ENCODE data around the gene TCP1.
"Not testable (repeated sequence)": the region's sequence is repeated elsewhere in the genome, so short reads cannot be mapped to it uniquely, and the experiment has no call there.

TCP1 gene

DNA sequence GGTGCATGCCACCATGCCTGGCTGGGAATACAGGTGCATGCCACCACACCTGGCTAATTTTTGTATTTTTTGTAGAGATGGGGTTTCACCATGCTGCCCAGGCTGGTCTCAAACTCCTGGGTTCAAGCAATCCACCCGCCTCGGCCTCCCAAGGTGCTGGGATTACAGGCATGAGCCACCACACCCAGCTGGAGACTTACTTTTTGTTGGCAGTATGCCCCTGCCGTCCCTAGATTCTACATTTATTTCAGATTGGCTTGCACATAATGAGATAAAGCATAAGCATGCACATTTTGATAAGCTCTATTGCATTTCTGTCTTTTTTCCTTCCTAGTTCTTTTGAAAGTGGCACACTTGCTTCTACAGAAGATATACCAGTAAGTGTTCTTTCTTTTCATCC, 27.4 kb upstream of the TCP1 start:
- FAIRE-seq = not testable (repeated sequence)

DNA sequence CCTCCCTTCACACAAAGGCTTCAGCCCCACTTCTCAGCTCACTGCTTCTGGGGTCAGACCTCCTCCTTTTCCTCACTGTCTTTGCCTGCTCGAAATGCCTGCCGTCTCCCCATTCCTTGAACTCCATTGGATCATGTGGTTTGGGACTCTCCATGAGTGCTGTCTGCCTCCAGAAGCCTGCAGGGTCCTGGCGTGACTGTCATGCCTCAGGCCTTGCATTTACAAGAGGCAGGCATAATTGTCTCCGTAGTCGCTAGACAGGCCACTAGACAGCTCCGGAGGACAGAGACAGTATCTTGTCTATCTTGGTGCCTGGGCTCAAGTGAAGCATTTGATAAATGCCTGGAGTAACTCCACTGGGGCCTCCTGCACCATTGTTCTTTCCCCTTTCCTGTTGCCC, 26.0 kb upstream of the TCP1 start:
- FAIRE-seq = no peak

DNA sequence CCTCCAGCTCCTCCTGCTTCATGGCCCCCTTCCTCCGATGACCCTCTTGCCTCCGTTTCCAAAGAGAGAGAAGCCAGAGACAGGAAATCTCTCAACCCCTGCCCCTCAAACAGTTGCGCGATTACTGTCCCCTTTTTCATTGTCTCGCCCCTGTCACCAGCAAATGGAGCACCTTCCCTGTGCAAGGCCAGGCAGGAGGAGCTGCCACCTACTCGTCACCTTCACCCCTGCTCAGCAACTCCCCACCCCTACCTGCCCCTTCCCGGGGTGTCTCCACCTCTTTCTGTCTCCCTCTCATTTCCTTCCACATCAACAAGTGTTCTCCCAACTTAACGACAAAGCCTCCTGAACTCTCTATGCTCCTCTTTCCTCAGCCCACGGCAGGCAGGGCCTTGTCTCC, 24.4 kb upstream of the TCP1 start:
- no peak for FAIRE-seq

GRCh38 chr6:159809149-159809548, 19.7 kb upstream of the TCP1 start:
- FAIRE-seq = no peak

DNA sequence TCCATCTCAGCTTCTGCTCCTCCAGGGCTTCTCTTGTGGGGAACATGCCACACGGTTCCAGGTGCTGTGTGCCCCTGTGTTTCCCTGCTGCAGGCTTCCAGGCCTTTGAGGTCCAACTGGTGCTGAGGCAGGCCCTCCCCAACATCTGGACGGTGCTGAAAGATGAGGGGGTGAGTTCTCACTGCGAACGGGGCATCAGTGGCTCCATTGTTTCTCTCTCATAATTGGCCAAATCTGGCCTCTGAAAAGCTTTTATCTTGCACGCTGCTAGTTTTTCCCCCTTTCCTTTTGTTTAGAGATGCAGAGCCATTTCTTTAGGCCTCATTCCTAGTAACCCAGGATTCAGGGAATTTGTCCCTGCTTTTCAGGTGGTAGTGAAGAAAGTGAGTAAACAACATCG, 19.2 kb upstream of the TCP1 start:
- no peak for FAIRE-seq

DNA sequence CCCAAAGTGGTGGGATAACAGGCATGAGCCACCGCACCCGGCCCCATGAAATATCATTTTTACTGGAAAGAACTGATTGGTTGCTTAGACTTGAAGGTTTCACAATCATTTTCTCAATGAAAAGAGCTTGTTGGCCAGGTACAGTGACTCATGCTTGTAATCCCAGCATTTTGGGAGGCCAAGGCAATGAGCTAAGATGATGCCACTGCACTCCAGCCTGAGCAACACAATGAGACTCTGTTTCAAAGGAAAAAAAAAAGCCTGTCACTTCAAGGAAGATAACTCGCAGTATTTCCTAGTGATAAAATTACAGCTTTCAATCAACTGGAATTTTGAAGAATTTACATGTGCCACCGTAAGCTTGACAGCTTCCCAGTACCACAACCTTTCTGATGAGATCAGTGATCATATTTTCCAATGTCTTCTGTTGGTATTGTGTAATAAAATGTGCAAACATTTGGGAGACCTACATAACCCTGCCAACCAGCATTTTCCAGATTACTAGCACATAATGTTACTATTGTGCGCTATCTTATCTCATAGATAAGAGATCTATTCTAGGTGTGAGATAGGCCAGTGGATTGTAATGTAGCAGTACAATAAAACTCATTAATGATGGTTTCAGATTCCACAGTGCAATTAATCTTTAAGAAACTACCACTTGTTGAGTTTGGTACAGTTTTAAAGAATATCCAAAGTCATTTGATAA, 17.9 kb upstream of the TCP1 start:
- no peak for FAIRE-seq

- FAIRE-seq = no peak
These were observed 16.6 kb upstream of the TCP1 start for GRCh38 chr6:159806021-159806458.

DNA sequence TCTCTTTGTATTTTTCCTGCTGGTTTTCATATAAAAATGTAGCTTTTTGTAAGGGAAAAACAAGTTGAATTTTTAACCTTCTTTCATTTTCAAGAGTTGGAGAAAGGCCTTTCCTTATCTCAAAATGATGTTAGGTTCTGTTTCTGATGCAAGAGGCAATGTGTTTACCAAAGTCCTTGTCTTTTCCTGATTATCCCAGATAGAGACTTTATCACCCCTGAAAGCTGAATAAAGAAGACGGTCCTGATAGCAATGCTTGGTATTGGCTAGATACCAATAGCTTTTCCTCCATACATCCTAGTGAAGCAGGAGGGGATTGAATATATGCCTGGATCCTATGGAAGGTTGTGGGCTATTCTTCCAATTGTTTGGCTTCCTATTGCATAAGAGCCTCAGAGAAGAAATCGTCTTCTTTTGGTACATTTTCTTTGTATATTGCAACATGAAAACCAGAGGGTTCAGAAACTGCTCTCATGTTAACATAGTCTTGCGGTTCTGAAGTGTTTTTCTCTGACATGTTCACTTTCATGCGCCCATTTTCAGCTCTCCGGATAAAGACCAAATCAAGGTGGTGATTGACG, 16.1 kb upstream of the TCP1 start:
- no peak for FAIRE-seq

DNA sequence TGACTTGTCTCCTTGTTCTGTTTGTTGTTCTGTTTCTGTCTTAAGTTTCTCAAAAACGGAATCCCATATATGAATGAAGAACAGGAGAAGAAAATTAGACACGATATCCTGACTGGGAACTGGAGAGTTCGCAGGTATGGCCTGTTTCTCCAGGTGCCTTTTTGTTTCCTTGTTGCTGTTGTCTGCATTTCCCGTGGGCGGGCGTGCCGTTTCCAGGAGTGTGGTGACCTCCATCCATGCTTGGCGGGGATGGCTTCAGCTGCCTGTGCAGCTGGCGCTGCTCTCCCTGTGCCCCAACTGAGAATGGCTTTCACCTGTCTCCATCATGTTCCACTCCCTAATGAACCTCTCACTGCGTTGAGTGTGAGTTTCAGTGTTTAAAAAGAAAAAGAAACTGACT, 15.1 kb upstream of the TCP1 start:
- no peak for FAIRE-seq

DNA sequence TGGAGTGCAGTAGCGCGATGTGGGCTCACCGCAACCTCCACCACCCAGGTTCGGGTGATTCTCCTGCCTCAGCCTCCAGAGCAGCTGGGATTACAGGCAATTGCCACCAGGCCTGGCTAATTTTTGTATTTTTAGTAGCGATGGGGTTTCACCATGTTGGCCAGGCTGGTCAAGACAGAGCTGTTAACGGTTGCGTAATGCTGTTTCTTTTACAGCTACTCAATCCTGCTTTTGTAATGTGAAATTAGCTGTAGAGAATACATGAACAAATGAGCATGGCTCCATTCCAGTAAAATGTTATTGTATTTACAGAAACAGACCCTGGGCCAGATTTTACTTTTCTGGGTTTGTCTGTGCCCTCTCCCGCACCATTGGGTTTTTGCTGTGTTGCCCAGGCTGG, 12.5 kb upstream of the TCP1 start:
- no peak for FAIRE-seq

- FAIRE-seq = no peak
These were observed 10.9 kb upstream of the TCP1 start, which contains the start of gene PNLDC1 for GRCh38 chr6:159800141-159800865. Gene PNLDC1 (plus strand): TSS chr6:159800276. CDS start chr6:159800308, 32 bp downstream.

GRCh38 chr6:159797554-159797953, 8.2 kb upstream of the TCP1 start:
- FAIRE-seq = no peak

DNA sequence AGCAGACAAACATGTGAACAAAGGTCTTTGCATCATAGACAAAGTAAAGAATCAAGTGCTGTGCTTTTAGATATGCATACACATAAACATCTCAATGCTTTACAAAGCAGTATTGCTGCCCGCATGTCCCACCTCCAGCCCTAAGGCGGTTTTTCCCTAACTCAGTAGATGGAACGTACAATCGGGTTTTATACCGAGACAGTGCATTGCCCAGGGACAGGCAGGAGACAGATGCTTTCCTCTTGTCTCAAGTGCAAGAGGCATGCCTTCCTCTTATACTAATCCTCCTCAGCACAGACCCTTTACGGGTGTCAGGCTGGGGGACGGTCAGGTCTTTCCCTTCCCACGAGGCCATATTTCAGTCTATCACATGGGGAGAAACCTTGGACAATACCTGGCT, 5.6 kb upstream of the TCP1 start:
- not testable (repeated sequence) for FAIRE-seq

DNA sequence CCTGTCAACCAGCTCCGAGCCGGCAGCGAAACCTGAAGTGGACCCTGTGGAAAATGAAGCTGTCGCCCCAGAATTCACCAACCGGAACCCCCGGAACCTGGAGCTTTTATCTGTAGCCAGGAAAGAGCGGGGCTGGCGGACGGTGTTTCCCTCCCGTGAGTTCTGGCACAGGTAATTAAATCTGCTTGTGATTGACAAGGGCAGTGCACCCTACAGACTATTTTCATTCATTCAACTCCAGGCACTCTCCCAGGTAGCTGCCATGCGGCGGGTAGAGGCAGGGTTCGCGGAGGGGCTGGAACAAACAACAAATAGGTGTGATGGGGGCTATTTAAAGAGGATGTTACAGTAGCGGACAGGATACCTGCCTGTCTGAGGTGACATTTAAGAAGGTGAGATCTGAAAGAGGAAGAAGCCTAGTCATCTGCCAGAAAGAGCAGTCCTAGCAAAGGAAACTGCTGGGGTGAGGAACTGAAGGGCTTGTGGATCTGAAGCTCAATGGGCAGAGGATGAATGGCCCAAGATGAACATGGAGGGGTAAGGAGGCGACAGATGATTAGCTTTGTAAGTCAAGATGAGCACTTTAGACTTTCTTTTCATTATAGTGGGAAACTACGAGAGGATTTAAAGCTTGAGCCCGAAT, 1.7 kb upstream of the TCP1 start:
- no peak for FAIRE-seq

DNA sequence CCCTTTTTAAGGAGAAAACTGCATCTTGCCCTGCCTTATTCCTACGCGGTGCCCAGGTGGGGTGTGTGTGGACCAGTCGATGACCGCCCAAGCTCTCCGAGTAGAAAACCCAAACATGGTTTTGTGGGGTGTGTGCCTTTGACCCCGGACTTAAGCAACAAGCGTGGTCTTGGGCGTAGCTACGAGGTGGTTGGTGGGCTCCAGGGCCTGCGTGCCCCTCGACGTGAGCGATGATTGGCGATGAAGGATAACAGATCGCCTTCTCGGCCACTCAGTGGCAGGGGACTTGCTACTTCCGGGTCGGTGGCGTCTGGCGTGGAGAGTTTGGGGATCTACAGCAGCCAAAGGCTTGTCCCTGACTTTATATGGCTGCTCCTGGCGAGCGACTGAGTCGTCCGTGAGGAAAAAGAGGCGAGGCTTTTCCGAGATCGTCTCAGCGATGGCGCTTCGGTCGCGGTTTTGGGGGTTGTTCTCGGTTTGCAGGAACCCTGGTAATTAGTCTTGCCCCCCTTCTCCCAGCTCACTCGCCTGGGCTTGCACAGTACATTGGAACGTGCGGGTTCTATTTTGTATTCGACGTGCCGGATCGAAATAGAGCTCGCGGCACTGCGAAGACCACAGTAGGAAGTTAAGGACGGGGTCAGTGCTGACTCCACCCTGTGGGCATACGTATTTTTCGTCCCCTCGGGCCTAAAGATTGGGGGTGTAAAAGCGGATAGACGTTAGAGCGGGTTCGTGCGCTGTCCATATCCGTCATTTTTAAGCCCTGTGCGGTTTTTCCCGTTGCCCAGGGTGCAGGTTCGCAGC, 950 bp upstream of the TCP1 start, which contains the start of gene MRPL18:
Gene MRPL18, plus strand, starts transcription at position 319 of the 807 bp plus-strand sequence. Its CDS starts 121 bp downstream, at position 440.
- FAIRE-seq = peak; percentile 28

DNA sequence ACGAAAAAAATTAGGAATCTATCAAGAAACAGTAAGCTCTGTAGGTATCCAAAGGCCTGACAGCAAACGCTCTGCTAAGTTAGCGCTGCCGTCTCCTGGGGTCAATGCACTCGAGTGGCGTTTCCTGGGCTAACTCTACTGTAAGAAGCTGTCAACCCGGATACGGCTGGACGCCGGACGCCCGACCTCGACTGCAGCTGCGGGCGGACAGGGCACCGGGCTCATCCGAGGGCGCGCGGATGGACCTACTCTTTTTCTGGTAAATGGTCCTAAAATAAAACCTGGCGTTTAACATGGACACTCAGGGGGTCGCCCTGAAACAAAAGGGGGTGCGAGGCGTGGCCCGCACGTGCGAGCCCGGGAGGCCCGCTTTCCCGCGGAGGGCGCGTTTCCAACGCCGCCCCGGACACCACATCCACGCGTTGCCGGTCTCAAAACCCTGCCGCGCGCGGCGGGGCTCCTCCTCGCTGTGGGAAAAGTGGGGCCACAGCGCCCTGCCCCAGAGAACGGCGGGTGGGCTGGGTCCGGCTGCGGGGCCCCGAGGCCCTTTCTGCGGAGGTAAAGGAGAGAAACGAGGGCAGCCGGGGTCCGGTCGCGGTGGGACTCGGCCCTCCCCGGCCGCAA, 537 bp downstream of the TCP1 start:
- no peak for FAIRE-seq

DNA sequence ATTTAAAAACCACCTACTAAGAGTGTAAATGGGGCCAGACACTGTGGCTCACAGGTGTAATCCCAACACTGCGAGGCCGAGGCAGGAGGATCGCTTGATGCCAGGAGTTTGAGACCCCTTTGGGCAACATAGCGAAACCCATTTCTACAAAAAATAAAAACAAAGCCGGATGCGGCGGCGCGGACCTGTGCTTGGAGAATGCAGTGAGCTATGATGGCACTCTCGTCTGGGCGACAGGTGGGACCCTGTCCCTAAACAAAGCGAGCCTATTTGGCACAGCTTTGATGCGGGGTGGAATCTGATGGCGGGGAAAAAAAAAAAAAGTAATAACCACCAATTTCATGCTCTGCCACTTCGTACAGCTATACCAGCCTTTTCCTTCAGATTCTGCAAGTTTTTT, 1.1 kb downstream of the TCP1 start:
- no peak for FAIRE-seq

DNA sequence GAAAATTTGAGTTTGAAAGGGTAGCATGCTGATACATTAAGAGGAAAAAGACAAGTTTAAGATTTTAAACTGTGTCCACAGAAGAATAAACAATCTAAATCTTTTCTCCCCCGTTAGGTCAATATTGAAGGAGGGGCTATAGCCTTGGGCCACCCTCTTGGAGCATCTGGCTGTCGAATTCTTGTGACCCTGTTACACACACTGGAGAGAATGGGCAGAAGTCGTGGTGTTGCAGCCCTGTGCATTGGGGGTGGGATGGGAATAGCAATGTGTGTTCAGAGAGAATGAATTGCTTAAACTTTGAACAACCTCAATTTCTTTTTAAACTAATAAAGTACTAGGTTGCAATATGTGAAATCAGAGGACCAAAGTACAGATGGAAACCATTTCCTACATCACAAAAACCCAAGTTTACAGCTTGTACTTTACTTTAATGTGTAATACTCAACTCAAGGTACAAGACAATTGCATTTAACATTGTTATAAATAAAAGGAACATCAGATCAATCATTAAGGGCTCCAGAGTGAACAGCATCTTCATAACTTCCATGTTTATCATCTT, 10.8 kb downstream of the TCP1 start:
- no peak for FAIRE-seq

DNA sequence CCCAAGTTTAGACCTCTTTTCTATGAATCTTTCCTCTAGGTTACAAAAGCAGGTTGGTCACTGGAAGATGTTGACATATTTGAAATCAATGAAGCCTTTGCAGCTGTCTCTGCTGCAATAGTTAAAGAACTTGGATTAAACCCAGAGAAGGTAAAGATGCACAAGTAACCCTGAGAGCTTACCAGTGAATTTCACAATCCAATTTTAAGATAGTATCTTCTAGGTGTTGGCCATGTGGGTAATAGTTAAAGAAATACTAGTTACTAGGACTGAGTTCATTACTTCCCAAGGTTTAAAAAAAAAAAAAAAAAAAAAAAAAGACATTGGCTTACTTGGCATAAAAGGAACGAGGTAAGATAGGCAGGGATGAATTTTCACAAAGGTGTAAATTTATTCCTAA, 11.3 kb downstream of the TCP1 start:
- no peak for FAIRE-seq

DNA sequence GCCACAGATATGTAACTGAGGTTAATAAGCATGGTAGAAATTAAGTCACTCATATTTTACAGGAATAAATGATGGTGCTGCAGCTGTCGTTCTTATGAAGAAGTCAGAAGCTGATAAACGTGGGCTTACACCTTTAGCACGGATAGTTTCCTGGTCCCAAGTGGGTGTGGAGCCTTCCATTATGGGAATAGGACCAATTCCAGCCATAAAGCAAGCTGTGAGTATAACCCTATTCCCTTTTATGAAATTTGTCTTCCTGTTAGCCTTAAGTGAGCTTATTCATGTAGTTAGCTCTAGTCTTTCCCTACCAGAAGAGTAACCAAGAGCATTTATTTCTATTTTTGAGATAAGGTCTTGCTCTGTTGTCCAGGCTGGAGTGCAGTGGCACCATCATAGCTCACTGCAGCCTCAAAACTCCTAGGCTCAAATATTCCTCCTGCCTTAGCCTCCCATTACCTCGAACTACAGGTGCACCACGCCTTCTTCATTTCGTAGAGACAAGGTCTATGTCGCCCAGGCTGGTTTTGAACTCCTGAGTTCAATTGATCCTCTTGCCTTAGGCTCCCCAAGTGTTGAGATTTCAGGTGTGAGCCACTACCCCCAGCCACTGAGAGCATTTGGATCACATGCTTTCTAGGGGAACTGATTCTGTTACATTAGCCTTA, 12.0 kb downstream of the TCP1 start:
- FAIRE-seq = no peak

GRCh38 chr6:159772196-159772595, 17.2 kb downstream of the TCP1 start:
- FAIRE-seq = no peak

All from TTC549 (cell line).